Type B pancreatic cell (in vitro differentiated cells): ENCODE results near the gene CCDC50. TPM values are rescaled to one million over a fixed set of nuclear protein-coding genes. Genes with fewer than 3 reads are reported as not detected.

Experiments
- DNase-seq: peaks from one replicate; pipeline ENCODE4 v3.0.0; 2021; ENCODE audit warnings: mixed read lengths; ENCODE audit not compliant: unreplicated experiment; ENCODE audit errors: extremely low spot score
- H3K27ac Mint-ChIP-seq: 2 replicates; pipeline ENCODE4 v1.8.0; 2021; ENCODE audit warnings: mild to moderate bottlenecking, mixed read lengths
- H3K27me3 Mint-ChIP-seq: 2 replicates; pipeline ENCODE4 v1.8.0; 2021; ENCODE audit warnings: mixed read lengths
- H3K36me3 Mint-ChIP-seq: 2 replicates; pipeline ENCODE4 v1.8.0; 2021; ENCODE audit warnings: mixed read lengths
- H3K4me1 Mint-ChIP-seq: one replicate; pipeline ENCODE4 v1.8.0; 2021; ENCODE audit warnings: mixed read lengths; ENCODE audit not compliant: unreplicated experiment
- H3K4me3 Mint-ChIP-seq: 2 replicates; pipeline ENCODE4 v1.8.0; 2021; ENCODE audit warnings: mild to moderate bottlenecking, mixed read lengths
- H3K9me3 Mint-ChIP-seq: 2 replicates; pipeline ENCODE4 v1.8.0; 2021; ENCODE audit warnings: mixed read lengths
- CTCF ChIP-seq: fragments of 200-600 bp; sonication (generic); conservative IDR thresholded peaks from 2 replicates; pipeline ENCODE4 v1.5.0; 2021; ENCODE audit warnings: antibody characterized with exemption, mild to moderate bottlenecking
- total RNA-seq: library from RNA; stranded (reverse); gene quantifications from 2 replicates; pipeline ENCODE4 v1.2.1, GENCODE V29; 2021; ENCODE audit warnings: low replicate concordance

Gene CCDC50
- total RNA-seq, 1 donor from 2014 or later: 47.4 TPM

- Mint-ChIP-seq H3K27me3 (peaks cover 7% of the 10 kb centered on the region), H3K27ac (no peak overlapping the region), H3K9me3 (peaks cover 5% of the 10 kb centered on the region), H3K4me3 (no peak overlapping the region), H3K4me1 (no peaks in the 10 kb centered on the region), H3K36me3 (no peaks in the 10 kb centered on the region)
- no peak for TF ChIP-seq CTCF
- DNase-seq: no peak
These were observed 111.3 kb downstream of the CCDC50 start for GRCh38 chr3:191440532-191440931.

GRCh38 chr3:191441687-191442086 lies 112.5 kb downstream of the CCDC50 start:
- Mint-ChIP-seq H3K9me3 (peaks cover 5% of the 10 kb centered on the region), H3K36me3 (no peaks in the 10 kb centered on the region), H3K4me3 (no peak overlapping the region), H3K27ac (no peak overlapping the region), H3K4me1 (no peaks in the 10 kb centered on the region), H3K27me3 (peaks cover 7% of the 10 kb centered on the region)
- no peak for DNase-seq
- no peak for TF ChIP-seq CTCF

- no peaks in the 10 kb centered on the region for H3K36me3 Mint-ChIP-seq
- H3K27ac Mint-ChIP-seq: no peak overlapping the region
- no peak overlapping the region for H3K4me3 Mint-ChIP-seq
- H3K4me1 Mint-ChIP-seq: no peaks in the 10 kb centered on the region
- DNase-seq: no peak
- no peak for TF ChIP-seq CTCF
- H3K27me3 Mint-ChIP-seq: peaks cover 7% of the 10 kb centered on the region
- peaks cover 9% of the 10 kb centered on the region for H3K9me3 Mint-ChIP-seq
These were observed 115.4 kb downstream of the CCDC50 start for GRCh38 chr3:191444569-191444968.

Other genes with a start within 250 kb of the CCDC50 start
- gene OSTN, start 130.2 kb upstream of the CCDC50 start, total RNA-seq: 1.3 and 1.4 TPM in 2 replicates
- gene UTS2B, start 1.1 kb downstream of the CCDC50 start, total RNA-seq: 0.58 TPM in 1 of 2 replicates, not detected in the other
- not detected in 2 replicates for gene PYDC2, start 131.8 kb downstream of the CCDC50 start, total RNA-seq